IPS DF 6.9 (cell line): ENCODE measurements around the gene INPP5B.
"Not testable (repeated sequence)": the region's sequence is repeated elsewhere in the genome, so short reads cannot be mapped to it uniquely, and the experiment has no call there.

Source experiments
- DNase-seq: peaks from one replicate; pipeline ENCODE4 v3.0.0-alpha.2; 2013; ENCODE audit warnings: low read depth, low spot score
- H3K27ac ChIP-seq: one replicate; pipeline ENCODE4 v1.5.1; 2013; ENCODE audit warnings: low read length, control low read depth
- H3K27me3 ChIP-seq: 2 replicates; pipeline ENCODE4 v1.6.1; 2013; ENCODE audit warnings: mild to moderate bottlenecking, low read length; ENCODE audit not compliant: control insufficient read depth, insufficient read depth
- H3K36me3 ChIP-seq: 2 replicates; pipeline ENCODE4 v1.6.1; 2013; ENCODE audit warnings: low read length; ENCODE audit not compliant: control insufficient read depth, insufficient read depth
- H3K4me1 ChIP-seq: 2 replicates; pipeline ENCODE4 v1.6.1; 2013; ENCODE audit warnings: low read length; ENCODE audit not compliant: control insufficient read depth, insufficient read depth
- H3K4me3 ChIP-seq: 2 replicates; pipeline ENCODE4 v1.5.1; 2013; ENCODE audit warnings: mild to moderate bottlenecking, low read length
- H3K9me3 ChIP-seq: 2 replicates; pipeline ENCODE4 v1.6.1; 2013; ENCODE audit warnings: low read length, inconsistent platforms; ENCODE audit not compliant: control insufficient read depth, insufficient read depth
- WGBS: extraction: QIAGEN DNeasy Blood & Tissue Kit; methylation state at CpG from one replicate; pipeline ENCODE4 v1.1.7; 2013; ENCODE audit warnings: mixed read lengths, missing lambda C conversion rate; ENCODE audit not compliant: insufficient read length, insufficient coverage; 5-methylcytosine and 5-hydroxymethylcytosine counted together

Gene INPP5B

DNA sequence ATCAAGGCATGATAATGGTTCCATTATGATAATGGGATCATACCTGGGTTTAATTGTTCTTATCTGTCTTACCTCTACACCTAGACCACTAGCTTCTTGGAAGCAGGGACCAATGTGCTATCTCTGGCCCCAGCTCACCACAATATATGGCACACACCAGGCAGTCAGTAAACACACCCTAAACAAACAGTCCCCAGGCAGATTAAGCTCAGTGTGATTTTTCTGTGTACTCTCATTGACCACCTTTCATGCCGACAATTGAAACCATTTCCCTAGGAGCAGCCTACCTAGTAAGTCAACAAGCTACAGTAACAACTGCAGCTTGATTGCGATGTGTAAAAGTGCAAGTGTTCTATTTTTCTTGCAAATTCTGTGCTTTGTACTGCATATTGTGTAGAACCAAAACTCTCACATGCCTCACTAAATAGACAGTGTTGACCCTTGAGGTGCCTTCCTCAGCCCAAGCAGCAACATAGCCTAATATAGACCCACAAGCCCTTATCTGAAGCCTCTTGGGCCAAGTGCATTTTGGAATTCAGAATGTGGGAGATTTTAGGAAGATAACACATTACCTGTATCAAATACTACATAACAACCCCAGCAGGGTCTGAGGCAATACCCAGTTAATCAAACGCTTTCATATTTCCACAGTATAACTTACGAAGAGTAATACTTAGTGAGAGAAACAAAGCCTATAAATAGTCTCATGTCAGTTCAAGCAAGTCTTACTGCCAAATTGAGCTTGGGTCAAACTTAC is 32.0 kb downstream of the INPP5B start:
- no CpG with 5 or more reads among the region's 4 CpGs for WGBS
- no peak for DNase-seq
- Histone ChIP-seq H3K36me3 (no peaks in the 10 kb centered on the region), H3K4me3 (no peak overlapping the region), H3K27ac (no peak overlapping the region), H3K9me3 (no peaks in the 10 kb centered on the region; the same call in 1 of the 2 replicates), H3K4me1 (no peaks in the 10 kb centered on the region), H3K27me3 (no peaks in the 10 kb centered on the region)

DNA sequence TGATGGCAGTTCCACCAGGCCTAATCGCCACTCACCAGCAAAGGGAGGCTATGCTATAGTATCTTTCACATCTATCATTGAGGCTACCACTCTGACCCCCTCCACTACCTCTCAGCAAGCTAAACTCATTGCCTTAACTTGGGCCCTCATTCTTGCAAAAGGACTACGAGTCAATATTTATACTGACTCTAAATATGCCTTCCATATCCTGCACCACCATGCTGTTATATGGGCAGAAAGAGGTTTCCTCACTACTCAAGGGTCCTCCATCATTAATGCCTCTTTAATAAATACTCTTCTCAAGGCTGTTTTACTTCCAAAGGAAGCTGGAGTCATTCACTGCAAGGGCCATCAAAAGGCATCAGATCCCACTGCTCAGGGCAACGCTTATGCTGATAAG is 35.4 kb downstream of the INPP5B start:
- H3K4me3 ChIP-seq, H3K4me1 ChIP-seq, H3K9me3 ChIP-seq, H3K27me3 ChIP-seq, H3K27ac ChIP-seq, DNase-seq, H3K36me3 ChIP-seq: not testable (repeated sequence)
- WGBS: no CpG with 5 or more reads among the region's 3 CpGs

DNA sequence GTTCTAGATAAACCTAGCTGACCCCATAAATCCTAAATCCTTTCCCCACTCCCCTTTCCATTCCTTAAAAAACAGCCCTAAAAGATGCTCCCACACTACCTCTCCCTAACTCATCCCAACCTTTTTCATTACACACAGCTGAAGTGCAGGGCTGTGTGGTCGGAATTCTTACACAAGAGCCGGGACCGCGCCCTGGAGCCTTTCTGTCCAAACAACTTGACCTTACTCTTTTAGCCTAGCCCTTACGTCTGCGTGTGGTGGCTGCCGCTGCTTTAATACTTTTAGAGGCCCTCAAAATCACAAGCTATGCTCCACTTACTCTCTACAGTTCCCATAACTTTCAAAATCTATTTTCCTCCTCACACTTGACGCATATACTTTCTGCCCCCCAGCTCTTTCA is 36.0 kb downstream of the INPP5B start:
- not testable (repeated sequence) for H3K36me3 ChIP-seq, H3K27ac ChIP-seq, H3K4me1 ChIP-seq, H3K9me3 ChIP-seq, H3K4me3 ChIP-seq, DNase-seq, H3K27me3 ChIP-seq
- no CpG with 5 or more reads among the region's 8 CpGs for WGBS

DNA sequence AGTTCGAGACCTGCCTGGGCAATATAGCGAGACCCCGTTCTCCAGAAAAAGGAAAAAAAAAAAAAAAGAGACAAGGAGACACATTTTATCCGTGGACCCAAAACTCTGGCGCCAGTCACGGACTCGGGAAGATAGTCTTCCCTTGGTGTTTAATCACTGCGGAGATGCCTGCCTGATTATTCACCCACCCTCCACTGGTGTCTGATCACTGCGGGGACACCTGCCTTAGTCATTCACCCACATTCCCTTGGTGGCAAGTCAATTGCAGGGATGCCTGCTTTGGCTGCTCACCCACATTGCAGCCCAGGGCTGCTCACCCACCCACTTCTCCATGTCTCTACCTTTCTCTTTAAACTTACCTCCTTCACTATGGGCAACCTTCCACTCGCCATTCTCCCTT is 38.3 kb downstream of the INPP5B start:
- H3K36me3 ChIP-seq, H3K9me3 ChIP-seq, H3K27ac ChIP-seq, H3K4me1 ChIP-seq, H3K27me3 ChIP-seq, DNase-seq, H3K4me3 ChIP-seq: not testable (repeated sequence)
- no CpG with 5 or more reads among the region's 10 CpGs for WGBS

DNA sequence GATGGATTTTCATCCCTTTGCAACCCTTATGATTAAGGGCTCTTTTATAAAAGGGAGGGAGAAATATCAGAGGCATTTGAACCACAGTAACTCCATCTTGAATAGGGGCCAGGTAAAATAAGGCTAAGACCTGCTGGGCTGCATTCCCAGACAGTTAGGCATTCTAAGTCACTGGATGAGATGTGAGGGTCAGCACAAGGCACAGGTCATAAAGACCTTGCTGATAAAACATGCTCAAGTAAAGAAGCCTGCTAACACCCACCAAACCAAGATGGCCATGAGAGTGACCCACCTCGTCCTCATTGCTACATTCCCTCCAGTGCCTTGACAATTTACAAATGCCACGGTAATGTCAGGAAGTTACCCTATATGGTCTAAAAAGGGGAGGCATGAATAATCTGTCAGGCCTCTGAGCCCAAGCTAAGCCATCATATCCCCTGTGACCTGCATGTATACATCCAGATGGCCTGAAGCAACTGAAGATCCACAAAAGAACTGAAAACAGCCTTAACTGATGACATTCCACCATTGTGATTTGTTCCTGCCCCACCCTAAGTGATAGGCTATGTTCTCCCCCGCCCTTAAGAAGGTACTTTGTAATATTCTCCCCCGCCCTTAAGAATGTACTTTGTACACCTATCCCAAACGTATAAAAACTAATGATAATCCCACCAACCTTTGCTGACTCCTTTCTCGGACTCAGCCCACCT is 39.3 kb downstream of the INPP5B start:
- not testable (repeated sequence) for H3K4me1 ChIP-seq, DNase-seq, H3K4me3 ChIP-seq, H3K27me3 ChIP-seq, H3K9me3 ChIP-seq, H3K27ac ChIP-seq, H3K36me3 ChIP-seq
- WGBS: 100% methylated on average over 2 of the region's 6 CpGs

DNA sequence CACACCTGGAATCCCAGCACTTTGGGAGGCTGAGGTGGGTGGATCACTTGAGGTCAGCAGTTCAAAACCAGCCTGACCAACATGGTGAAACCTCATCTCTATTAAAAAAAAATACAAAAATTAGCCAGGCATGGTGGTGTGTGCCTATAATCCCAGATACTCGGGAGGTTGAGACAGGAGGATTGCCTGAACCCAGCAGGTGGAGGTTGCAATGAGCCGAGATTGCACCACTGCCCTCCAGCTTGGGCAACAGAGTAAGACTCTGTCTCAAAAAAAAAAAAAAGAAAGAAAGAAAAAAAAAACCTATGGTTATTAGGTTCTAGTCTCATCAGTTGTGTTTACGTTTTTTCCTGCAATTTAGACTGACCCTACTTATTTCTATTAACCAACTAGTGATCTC is 40.3 kb downstream of the INPP5B start:
- not testable (repeated sequence) for H3K4me3 ChIP-seq, H3K27me3 ChIP-seq, H3K36me3 ChIP-seq, H3K9me3 ChIP-seq, DNase-seq, H3K27ac ChIP-seq, H3K4me1 ChIP-seq
- no CpG with 5 or more reads among the region's 3 CpGs for WGBS

DNA sequence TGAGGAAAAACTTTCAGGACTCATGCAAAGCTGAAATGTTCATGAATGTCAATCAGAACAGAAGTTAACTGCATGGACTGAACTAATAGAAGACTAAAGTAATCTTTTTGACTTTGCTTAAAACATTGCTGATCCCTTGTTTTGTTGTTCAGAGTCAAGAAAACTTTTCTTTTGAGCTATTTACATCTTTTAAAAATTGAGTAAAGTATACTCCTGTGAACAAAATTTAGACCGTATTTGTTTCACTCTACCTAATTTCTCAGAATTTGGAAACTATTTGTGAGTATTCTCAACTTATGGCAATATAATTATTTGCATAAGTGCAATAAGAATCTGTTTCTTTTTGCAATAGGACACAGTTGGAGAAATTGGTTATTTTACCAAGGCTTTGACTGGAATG is 41.1 kb downstream of the INPP5B start:
- H3K27ac ChIP-seq: no peak overlapping the region
- H3K4me3 ChIP-seq: no peak overlapping the region
- H3K4me1 ChIP-seq: no peaks in the 10 kb centered on the region
- DNase-seq: no peak
- no CpG with 5 or more reads among the region's 1 CpG for WGBS
- H3K27me3 ChIP-seq: no peaks in the 10 kb centered on the region
- H3K9me3 ChIP-seq: no peaks in the 10 kb centered on the region
- no peaks in the 10 kb centered on the region for H3K36me3 ChIP-seq

DNA sequence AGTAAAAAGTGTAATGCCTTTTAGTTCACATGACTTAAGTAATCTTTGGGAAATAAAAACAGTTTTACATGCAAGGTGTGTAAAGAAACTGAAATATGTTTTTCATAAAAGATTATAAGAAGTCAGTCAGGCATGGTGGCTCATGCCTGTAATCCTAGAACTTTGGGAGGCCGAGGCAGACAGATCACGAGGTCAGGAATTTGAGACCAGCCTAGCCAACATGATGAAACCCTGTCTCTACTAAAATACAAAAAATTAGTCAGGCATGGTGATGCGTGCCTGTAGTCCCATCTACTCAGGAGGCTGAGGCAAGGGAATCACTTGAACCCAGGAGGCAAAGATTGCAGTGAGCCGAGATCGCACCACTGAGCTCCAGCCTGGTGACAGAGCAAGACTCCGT is 42.9 kb downstream of the INPP5B start:
- H3K9me3 ChIP-seq, H3K27me3 ChIP-seq, H3K4me1 ChIP-seq, DNase-seq, H3K4me3 ChIP-seq, H3K27ac ChIP-seq, H3K36me3 ChIP-seq: not testable (repeated sequence)
- no CpG with 5 or more reads among the region's 6 CpGs for WGBS

DNA sequence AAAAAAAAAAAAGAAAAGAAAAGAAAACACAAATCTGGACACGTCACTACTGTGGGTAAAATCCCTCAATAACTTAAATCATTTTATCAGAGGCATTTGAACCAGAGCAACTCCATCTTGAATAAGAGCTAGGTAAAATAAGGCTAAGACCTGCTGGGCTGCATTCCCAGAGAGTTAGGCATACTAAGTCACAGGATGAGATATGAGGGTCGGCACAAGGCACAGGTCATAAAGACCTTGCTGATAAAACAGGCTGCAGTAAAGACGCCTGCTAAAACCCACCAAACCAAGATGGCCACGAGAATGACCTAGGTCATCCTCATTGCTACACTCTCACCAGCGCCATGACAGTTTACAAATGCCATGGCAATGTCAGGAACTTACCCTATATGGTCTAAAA is 43.9 kb downstream of the INPP5B start:
- Histone ChIP-seq H3K27ac (no peak overlapping the region), H3K4me1 (no peaks in the 10 kb centered on the region), H3K27me3 (no peaks in the 10 kb centered on the region), H3K9me3 (no peaks in the 10 kb centered on the region), H3K36me3 (no peaks in the 10 kb centered on the region), H3K4me3 (no peak overlapping the region)
- no peak for DNase-seq
- no CpG with 5 or more reads among the region's 5 CpGs for WGBS

DNA sequence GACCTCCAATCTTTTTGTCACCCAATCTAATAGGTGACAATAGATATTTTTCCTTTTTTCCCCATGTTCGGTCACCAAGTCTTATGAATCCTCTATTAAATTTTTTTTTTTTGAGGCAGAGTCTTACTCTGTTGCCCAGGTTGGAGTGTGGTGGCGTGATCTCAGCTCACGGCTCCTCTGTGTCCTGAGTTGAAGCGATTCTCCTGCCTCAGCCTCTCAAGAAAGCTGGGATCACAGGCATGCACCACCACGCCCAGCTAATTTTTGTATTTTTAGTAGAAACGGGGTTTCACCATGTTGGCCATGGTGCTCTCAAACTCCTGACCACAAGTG is 45.0 kb downstream of the INPP5B start:
- no peak for DNase-seq
- WGBS: no CpG with 5 or more reads among the region's 6 CpGs
- H3K36me3 ChIP-seq: no peaks in the 10 kb centered on the region
- no peaks in the 10 kb centered on the region for H3K27me3 ChIP-seq
- no peaks in the 10 kb centered on the region for H3K9me3 ChIP-seq
- no peak overlapping the region for H3K27ac ChIP-seq
- no peaks in the 10 kb centered on the region for H3K4me1 ChIP-seq
- no peak overlapping the region for H3K4me3 ChIP-seq
